Measurements from ENCODE around the gene CMIP.

DNA sequence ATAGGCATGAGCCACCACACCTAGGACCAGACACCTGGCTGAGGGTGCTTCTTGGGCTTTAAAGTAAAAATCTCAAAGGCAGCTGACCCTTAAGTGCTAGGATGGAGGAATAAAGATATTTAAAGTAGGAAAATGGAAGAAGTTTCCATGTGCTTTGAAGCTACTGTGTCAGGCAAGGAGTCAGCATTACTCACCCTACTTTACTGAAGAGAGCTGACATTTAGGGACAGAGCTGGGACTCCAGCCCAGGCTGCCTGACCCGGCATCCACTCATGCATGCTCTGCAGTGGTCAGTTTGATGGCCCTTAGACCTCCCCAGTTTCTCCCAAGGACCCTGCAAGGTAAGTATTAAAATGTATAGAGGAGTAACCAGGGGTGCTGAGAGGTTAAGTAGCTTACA, 209.7 kb downstream of the CMIP start:
- TF ChIP-seq POLR2A (IDR thresholded peaks at IDR 0.05) (no peak), CTCF (IDR thresholded peaks at IDR 0.05) (no peak), EP300 (IDR thresholded peaks at IDR 0.05; ENCODE audit: low read depth) (no peak)

Measured in transverse colon (tissue), 3 donors.